Activated effector memory CD4-positive, alpha-beta T cell treated with Interleukin-2 at 50 U/mL for 16 hours (primary cell): ENCODE results near the gene C9orf153.

ENCODE experiments used
- DNase-seq: peaks from one replicate; pipeline ENCODE4 v3.0.0-alpha.2; 2020

The C9orf153 gene

GRCh38 chr9:86185872-86186271 lies 73.6 kb downstream of the C9orf153 start:
- no peak for DNase-seq

- DNase-seq: no peak
These were observed 75.3 kb downstream of the C9orf153 start for GRCh38 chr9:86184138-86184524.

- DNase-seq: no peak
These were observed 76.0 kb downstream of the C9orf153 start for GRCh38 chr9:86183229-86184137.

GRCh38 chr9:86181379-86182315 lies 77.8 kb downstream of the C9orf153 start:
- no peak for DNase-seq

GRCh38 chr9:86178503-86178902 lies 81.0 kb downstream of the C9orf153 start:
- DNase-seq: no peak

GRCh38 chr9:86177995-86178394 lies 81.5 kb downstream of the C9orf153 start:
- no peak for DNase-seq

GRCh38 chr9:86176468-86176867 lies 83.0 kb downstream of the C9orf153 start:
- DNase-seq: no peak

- DNase-seq: no peak
These were observed 83.6 kb downstream of the C9orf153 start for GRCh38 chr9:86175743-86176456.

- no peak for DNase-seq
These were observed 84.2 kb downstream of the C9orf153 start for GRCh38 chr9:86175223-86175622.
